H9 (cell line): ENCODE results near the gene CHGA. TPM values are rescaled to one million over a fixed set of nuclear protein-coding genes. Genes with fewer than 3 reads are reported as not detected.

Experiments used
- DNase-seq: peaks from one replicate; pipeline ENCODE4 v3.0.0-alpha.2; 2017
- H2AFZ ChIP-seq: one replicate; pipeline ENCODE4 v1.6.1; 2013; ENCODE audit warnings: mild to moderate bottlenecking, low read length, control low read depth, moderate library complexity
- H2AK5ac ChIP-seq: 2 replicates; pipeline ENCODE4 v1.6.1; 2013; ENCODE audit warnings: low read length, control low read depth, mixed read lengths; ENCODE audit not compliant: insufficient read length
- H2BK120ac ChIP-seq: one replicate; pipeline ENCODE4 v1.6.1; 2013; ENCODE audit warnings: low read depth, mild to moderate bottlenecking, low read length, control low read depth, inconsistent platforms; ENCODE audit not compliant: poor library complexity, severe bottlenecking
- H2BK12ac ChIP-seq: 2 replicates; pipeline ENCODE4 v1.6.1; 2013; ENCODE audit warnings: low read length, control low read depth, mixed read lengths, low read depth; ENCODE audit not compliant: insufficient read length
- H2BK15ac ChIP-seq: 2 replicates; pipeline ENCODE4 v1.6.1; 2013; ENCODE audit warnings: low read depth, low read length, control low read depth
- H2BK20ac ChIP-seq: one replicate; pipeline ENCODE4 v1.6.1; 2013; ENCODE audit warnings: low read depth, mild to moderate bottlenecking, low read length, control low read depth, inconsistent platforms; ENCODE audit not compliant: poor library complexity, severe bottlenecking
- H2BK5ac ChIP-seq: 2 replicates; pipeline ENCODE4 v1.6.1; 2013; ENCODE audit warnings: low read length, control low read depth, mixed read lengths; ENCODE audit not compliant: insufficient read length
- H3K14ac ChIP-seq: 2 replicates; pipeline ENCODE4 v1.6.1; 2013; ENCODE audit warnings: low read length, control low read depth; ENCODE audit not compliant: insufficient read depth
- H3K18ac ChIP-seq: 2 replicates; pipeline ENCODE4 v1.6.1; 2013; ENCODE audit warnings: low read depth, mild to moderate bottlenecking, mixed read lengths, low read length, control low read depth; ENCODE audit not compliant: insufficient read length
- H3K23ac ChIP-seq: 2 replicates; pipeline ENCODE4 v1.6.1; 2013; ENCODE audit warnings: low read length, control low read depth, mixed read lengths, low read depth; ENCODE audit not compliant: insufficient read length
- H3K23me2 ChIP-seq: 2 replicates; pipeline ENCODE4 v1.6.1; 2013; ENCODE audit warnings: low read depth, mild to moderate bottlenecking, mixed read lengths, low read length, control low read depth; ENCODE audit not compliant: insufficient read length, poor library complexity, severe bottlenecking
- H3K27ac ChIP-seq: 2 replicates; pipeline ENCODE4 v1.5.1; 2013; ENCODE audit warnings: low read length, control low read depth, mixed read lengths, low read depth; ENCODE audit not compliant: insufficient read length
- H3K27me3 ChIP-seq: 2 replicates; pipeline ENCODE4 v1.6.1; 2013; ENCODE audit warnings: low read length, control low read depth, inconsistent platforms; ENCODE audit not compliant: insufficient read depth
- H3K4ac ChIP-seq: 2 replicates; pipeline ENCODE4 v1.6.1; 2013; ENCODE audit warnings: low read depth, mild to moderate bottlenecking, control low read depth, inconsistent platforms, low read length, moderate library complexity
- H3K4me1 ChIP-seq: 2 replicates; pipeline ENCODE4 v1.6.1; 2013; ENCODE audit warnings: low read length, control low read depth, inconsistent platforms; ENCODE audit not compliant: insufficient read depth
- H3K4me2 ChIP-seq: 2 replicates; pipeline ENCODE4 v1.6.1; 2013; ENCODE audit warnings: low read length, control low read depth, mixed read lengths; ENCODE audit not compliant: insufficient read length, insufficient read depth
- H3K56ac ChIP-seq: 2 replicates; pipeline ENCODE4 v1.6.1; 2013; ENCODE audit warnings: low read depth, mild to moderate bottlenecking, mixed read lengths, low read length, control low read depth; ENCODE audit not compliant: insufficient read length
- H3K79me1 ChIP-seq: 2 replicates; pipeline ENCODE4 v1.6.1; 2013; ENCODE audit warnings: low read depth, mild to moderate bottlenecking, moderate library complexity, low read length, control low read depth, inconsistent platforms; ENCODE audit not compliant: insufficient read depth, poor library complexity, severe bottlenecking
- H3K79me2 ChIP-seq: 2 replicates; pipeline ENCODE4 v1.6.1; 2013; ENCODE audit warnings: low read length, control low read depth, inconsistent platforms; ENCODE audit not compliant: insufficient read depth
- H3K9ac ChIP-seq: 2 replicates; pipeline ENCODE4 v1.6.1; 2013; ENCODE audit warnings: low read length, control low read depth, mixed read lengths; ENCODE audit not compliant: insufficient read length; ENCODE audit errors: extremely low read depth
- H3K9me3 ChIP-seq: one replicate; pipeline ENCODE4 v1.6.1; 2013; ENCODE audit warnings: low read depth, low read length, inconsistent platforms; ENCODE audit not compliant: control insufficient read depth
- H3T11ph ChIP-seq: one replicate; pipeline ENCODE4 v1.6.1; 2013; ENCODE audit warnings: mild to moderate bottlenecking, low read length, control low read depth, inconsistent platforms
- H4K20me1 ChIP-seq: one replicate; pipeline ENCODE4 v1.6.1; 2013; ENCODE audit not compliant: control insufficient read depth, insufficient read length, insufficient read depth
- H4K5ac ChIP-seq: 2 replicates; pipeline ENCODE4 v1.6.1; 2013; ENCODE audit warnings: low read depth, mild to moderate bottlenecking, mixed read lengths, low read length, control low read depth; ENCODE audit not compliant: insufficient read length
- H4K8ac ChIP-seq: replicated peaks from 2 replicates; pipeline ENCODE4 v1.6.1; 2013; ENCODE audit warnings: low read length, control low read depth, mixed read lengths, low read depth; ENCODE audit not compliant: insufficient read length
- H4K91ac ChIP-seq: 2 replicates; pipeline ENCODE4 v1.6.1; 2013; ENCODE audit warnings: low read depth, mild to moderate bottlenecking, moderate library complexity, mixed read lengths, low read length, control low read depth; ENCODE audit not compliant: insufficient read length
- H3K27ac Mint-ChIP-seq, 3 experiments: 2 replicates in 2 of 3; 3 replicates in 1 of 3; pipeline ENCODE4 v1.8.0; 2020 to 2021; ENCODE audit warnings: mixed read lengths in 3 of 3, mild to moderate bottlenecking in 1 of 3, moderate library complexity in 1 of 3
- H3K27me3 Mint-ChIP-seq: 2 replicates; pipeline ENCODE4 v1.8.0; 2021; ENCODE audit warnings: low read depth, mild to moderate bottlenecking, moderate library complexity, mixed read lengths
- H3K36me3 Mint-ChIP-seq, 3 experiments: 2 replicates in 2 of 3; 3 replicates in 1 of 3; pipeline ENCODE4 v1.8.0; 2020 to 2021; ENCODE audit warnings: low read depth in 3 of 3, mixed read lengths in 3 of 3; ENCODE audit not compliant: insufficient read depth in 1 of 3
- H3K4me1 Mint-ChIP-seq, 2 experiments: 2 replicates each; pipeline ENCODE4 v1.8.0; 2020; ENCODE audit warnings: mixed read lengths in 2 of 2
- H3K4me3 Mint-ChIP-seq, 2 experiments: 2 replicates in 1 of 2; 3 replicates in 1 of 2; pipeline ENCODE4 v1.8.0; 2020 to 2021; ENCODE audit warnings: mild to moderate bottlenecking in 2 of 2, mixed read lengths in 2 of 2, moderate library complexity in 1 of 2
- H3K9me3 Mint-ChIP-seq, 2 experiments: 2 replicates in 1 of 2; 3 replicates in 1 of 2; pipeline ENCODE4 v1.8.0; 2020; ENCODE audit warnings: mild to moderate bottlenecking in 2 of 2, mixed read lengths in 2 of 2, moderate library complexity in 1 of 2
- WGBS: extraction: QIAGEN DNeasy Blood & Tissue Kit; methylation state at CpG from one replicate; pipeline ENCODE4 v1.1.7; 2013; ENCODE audit warnings: missing lambda C conversion rate, low lambda C conversion rate, mixed read lengths; ENCODE audit not compliant: insufficient read length; ENCODE audit errors: extremely low coverage; 5-methylcytosine and 5-hydroxymethylcytosine counted together
- total RNA-seq: library from RNA; stranded (reverse); gene quantifications from 2 replicates; pipeline ENCODE4 v1.2.1, GENCODE V29; 2021
- TF ChIP-seq, protein P1 (sequence below): fragments of 200-600 bp; sonication (generic); conservative IDR thresholded peaks from 3 replicates; pipeline ENCODE4 v1.8.0; 2021; ENCODE audit warnings: antibody characterized with exemption, mild to moderate bottlenecking

Gene CHGA
- total RNA-seq, 1 experiment from 2014 or later = 6.7 TPM

- no peak overlapping the region for H3K4me2 ChIP-seq
- no peak overlapping the region for H2AK5ac ChIP-seq
- H3K14ac ChIP-seq = no peak overlapping the region
- no peaks in the 10 kb centered on the region for H3K4me1 ChIP-seq
- Mint-ChIP-seq H3K4me1 (peaks cover 13% of the 10 kb centered on the region in 2 experiments), H3K27me3 (peaks cover 39% of the 10 kb centered on the region), H3K36me3 (no peaks in the 10 kb centered on the region), H3K9me3 (no peaks in the 10 kb centered on the region), H3K27ac (no peak overlapping the region), H3K4me3 (no peak overlapping the region)
- no peak overlapping the region for H2BK5ac ChIP-seq
- no peak overlapping the region for H2BK20ac ChIP-seq
- no peak overlapping the region for H3K18ac ChIP-seq
- no peak overlapping the region for H3T11ph ChIP-seq
- H3K9me3 ChIP-seq = no peaks in the 10 kb centered on the region
- no peak overlapping the region for H3K23ac ChIP-seq
- no peak overlapping the region for H4K91ac ChIP-seq
- H3K23me2 ChIP-seq = no peaks in the 10 kb centered on the region
- no peak overlapping the region for H3K27ac ChIP-seq
- DNase-seq = no peak
- H3K79me1 ChIP-seq = no peaks in the 10 kb centered on the region
- no peak overlapping the region for H2BK12ac ChIP-seq
- no peak overlapping the region for H2BK120ac ChIP-seq
- H4K20me1 ChIP-seq = no peaks in the 10 kb centered on the region
- H2BK15ac ChIP-seq = no peak overlapping the region
- H3K27me3 ChIP-seq = peaks cover 4% of the 10 kb centered on the region; the same call in 1 of the 2 replicates
- H2AFZ ChIP-seq = no peak overlapping the region
- H3K79me2 ChIP-seq = no peaks in the 10 kb centered on the region
- no CpG with 5 or more reads among the region's 2 CpGs for WGBS
- TF ChIP-seq, protein P1, sequence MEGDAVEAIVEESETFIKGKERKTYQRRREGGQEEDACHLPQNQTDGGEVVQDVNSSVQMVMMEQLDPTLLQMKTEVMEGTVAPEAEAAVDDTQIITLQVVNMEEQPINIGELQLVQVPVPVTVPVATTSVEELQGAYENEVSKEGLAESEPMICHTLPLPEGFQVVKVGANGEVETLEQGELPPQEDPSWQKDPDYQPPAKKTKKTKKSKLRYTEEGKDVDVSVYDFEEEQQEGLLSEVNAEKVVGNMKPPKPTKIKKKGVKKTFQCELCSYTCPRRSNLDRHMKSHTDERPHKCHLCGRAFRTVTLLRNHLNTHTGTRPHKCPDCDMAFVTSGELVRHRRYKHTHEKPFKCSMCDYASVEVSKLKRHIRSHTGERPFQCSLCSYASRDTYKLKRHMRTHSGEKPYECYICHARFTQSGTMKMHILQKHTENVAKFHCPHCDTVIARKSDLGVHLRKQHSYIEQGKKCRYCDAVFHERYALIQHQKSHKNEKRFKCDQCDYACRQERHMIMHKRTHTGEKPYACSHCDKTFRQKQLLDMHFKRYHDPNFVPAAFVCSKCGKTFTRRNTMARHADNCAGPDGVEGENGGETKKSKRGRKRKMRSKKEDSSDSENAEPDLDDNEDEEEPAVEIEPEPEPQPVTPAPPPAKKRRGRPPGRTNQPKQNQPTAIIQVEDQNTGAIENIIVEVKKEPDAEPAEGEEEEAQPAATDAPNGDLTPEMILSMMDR = no peak
- no peak overlapping the region for H4K8ac ChIP-seq
- H3K56ac ChIP-seq = no peak overlapping the region
- H4K5ac ChIP-seq = no peak overlapping the region
- H3K9ac ChIP-seq = no peak overlapping the region
- no peak overlapping the region for H3K4ac ChIP-seq
These were observed 22.3 kb upstream of the CHGA start for GRCh38 chr14:92900660-92901059.
